Transverse colon (tissue), 4 donors: ENCODE results near the gene IFITM10.

Source experiments
- CTCF ChIP-seq, 5 experiments: fragments of 200-600 bp in 3 of 5; fragments of 450-650 bp in 2 of 5; sonication (generic) in 3 of 5; IDR thresholded peaks; 1 replicate in 2 of 5; 2 replicates in 3 of 5; pipeline ENCODE4 v1.5.1; 2016 to 2017; ENCODE audit warnings: antibody characterized with exemption in 5 of 5, inconsistent platforms in 3 of 5, mild to moderate bottlenecking in 2 of 5, moderate library complexity in 1 of 5
- POLR2AphosphoS5 ChIP-seq, 3 donors: sonication (generic); formaldehyde crosslinking; IDR thresholded peaks; one replicate each; pipeline ENCODE4 v1.6.1; 2016; ENCODE audit warnings: antibody characterized with exemption in 3 of 3

- TF ChIP-seq POLR2AphosphoS5 (IDR thresholded peaks at IDR 0.05) (no peak), CTCF (IDR thresholded peaks at IDR 0.05) (no peak)
Measured at GRCh38 chr11:1754376-1755150, 4.2 kb upstream of the IFITM10 start.
